A673 (cell line): ENCODE data around the gene RAD23A.

Experiments used
- CTCF ChIP-seq: fragments of 300-800, 200-600 bp; sonication (generic); conservative IDR thresholded peaks from 2 replicates; pipeline ENCODE4 v1.5.1; 2017; ENCODE audit warnings: low read depth, mild to moderate bottlenecking, antibody characterized with exemption, low read length, moderate library complexity, mixed read lengths
- EZH2 ChIP-seq: fragments of 200-600 bp; sonication (generic); IDR thresholded peaks from 2 replicates; pipeline ENCODE4 v1.6.1; 2017; ENCODE audit warnings: borderline replicate concordance, low read depth, mild to moderate bottlenecking, mixed read lengths, antibody characterized with exemption, low read length; ENCODE audit not compliant: poor library complexity, severe bottlenecking

GRCh38 chr19:12987190-12987589 is 41.5 kb downstream of the RAD23A start:
- TF ChIP-seq CTCF = no peak
- no peak for TF ChIP-seq EZH2
